Sigmoid colon (tissue), 7 donors: Measurements from ENCODE around the gene FN1. TPM values are rescaled to one million over a fixed set of nuclear protein-coding genes. Genes with fewer than 3 reads are reported as not detected.

ENCODE experiments used
- DNase-seq: peaks from one replicate; pipeline ENCODE4 v3.0.0-alpha.2; 2019
- H3K27ac ChIP-seq, 4 donors: fragments of 200-600 bp; sonication (generic); one replicate each; pipeline ENCODE4 v1.5.1; 2016 to 2019; ENCODE audit warnings: mild to moderate bottlenecking in 1 of 4
- H3K27me3 ChIP-seq, 3 donors: fragments of 200-600 bp; sonication (generic); one replicate each; pipeline ENCODE4 v1.5.1; 2019; ENCODE audit warnings: mild to moderate bottlenecking in 1 of 3
- H3K36me3 ChIP-seq, 4 donors: fragments of 200-600 bp; sonication (generic); one replicate each; pipeline ENCODE4 v1.5.1; 2016 to 2019
- H3K4me1 ChIP-seq, 4 donors: fragments of 200-600 bp; sonication (generic); one replicate each; pipeline ENCODE4 v1.5.1; 2017 to 2019
- H3K4me3 ChIP-seq, 4 donors: fragments of 200-600 bp; sonication (generic); one replicate each; pipeline ENCODE4 v1.5.1; 2017 to 2019; ENCODE audit warnings: mild to moderate bottlenecking in 2 of 4, moderate library complexity in 1 of 4
- H3K9me3 ChIP-seq, 4 donors: fragments of 200-600 bp in 3 of 4; sonication (generic) in 3 of 4; one replicate each; pipeline versions ENCODE4 v1.5.1 to v1.6.1; 2013 to 2019
- CTCF ChIP-seq, 4 experiments: fragments of 450-650 bp in 3 of 4; fragments of 200-600 bp in 1 of 4; IDR thresholded peaks; one replicate each; pipeline ENCODE4 v1.5.1; 2016 to 2019; ENCODE audit warnings: antibody characterized with exemption in 4 of 4, mild to moderate bottlenecking in 3 of 4, moderate library complexity in 2 of 4
- EP300 ChIP-seq, 4 donors: sonication (generic); formaldehyde crosslinking; IDR thresholded peaks; one replicate each; pipeline ENCODE4 v1.6.1; 2017; ENCODE audit warnings: antibody characterized with exemption in 4 of 4
- POLR2A ChIP-seq, 2 donors: fragments of 450-650 bp; IDR thresholded peaks; one replicate each; pipeline ENCODE4 v1.6.1; 2016; ENCODE audit warnings: antibody characterized with exemption in 2 of 2, mild to moderate bottlenecking in 2 of 2, moderate library complexity in 2 of 2
- POLR2AphosphoS5 ChIP-seq, 4 donors: sonication (generic); formaldehyde crosslinking; IDR thresholded peaks; one replicate each; pipeline ENCODE4 v1.6.1; 2017; ENCODE audit warnings: antibody characterized with exemption in 4 of 4
- WGBS, 2 donors: extraction: QIAGEN DNeasy Blood & Tissue Kit; methylation state at CpG; one replicate each; pipeline ENCODE4 v1.1.7; 2013; 5-methylcytosine and 5-hydroxymethylcytosine counted together
- intact Hi-C: fragments of 100-400 bp; cut with DNase I; formaldehyde crosslinking; loops from one replicate; pipeline ENCODE4 v1.15.1; 2023
- polyA plus RNA-seq, 3 donors: library from polyadenylated mRNA; stranded (reverse); fragments of 200-250 nt; gene quantifications; one replicate each; pipeline ENCODE4 v1.2.3, GENCODE V29; 2013
- total RNA-seq, 4 donors: library from RNA; depleted of rRNA; stranded (reverse); fragments of >200 nt; gene quantifications; one replicate each; pipeline ENCODE4 v1.1.0, GENCODE V29; 2016
- donor health status: healthy with polysubstance abuse.
- donor health status: Bipolar disorder and iron deficiency.
- donor health status: healthy.

The FN1 gene
- total and polyA plus RNA-seq, 7 donors, result 13.6 to 3,059 (median 671) TPM

GRCh38 chr2:215396595-215397313 is 39.1 kb downstream of the FN1 start:
- no peaks in the 10 kb centered on the region for H3K27me3 ChIP-seq
- no peak for TF ChIP-seq CTCF (IDR thresholded peaks at IDR 0.05)
- peak; percentile 66 to 78 (median 74) for TF ChIP-seq POLR2AphosphoS5 (IDR thresholded peaks at IDR 0.05)
- TF ChIP-seq POLR2A (IDR thresholded peaks at IDR 0.05), result no peak
- TF ChIP-seq EP300 (IDR thresholded peaks at IDR 0.05), result peak in 1 of 4 donors; percentile 43
- DNase-seq, result no peak
- peak overlapping the region; percentile 50 to 73 (median 68) for H3K27ac ChIP-seq
- 54 to 79% methylated on average over 2 of the region's 2 CpGs for WGBS, 2 donors
- peaks cover 0 to 41% (median 37%) of the 10 kb centered on the region in 4 donors for H3K4me1 ChIP-seq
- no peak overlapping the region for H3K4me3 ChIP-seq
- H3K9me3 ChIP-seq, result no peaks in the 10 kb centered on the region
- intact Hi-C loops, result loop anchor here (5.0 kb wide), 1 partner anchor 36 kb away; no protein-coding TSS in a partner anchor
- H3K36me3 ChIP-seq, result peaks cover 34 to 93% (median 60%) of the 10 kb centered on the region in 4 donors

GRCh38 chr2:215395687-215396460 is 40.0 kb downstream of the FN1 start:
- H3K27ac ChIP-seq, result peak overlapping the region; percentile 47 to 73 (median 56)

GRCh38 chr2:215394102-215394805 is 41.6 kb downstream of the FN1 start:
- no peak overlapping the region for H3K4me3 ChIP-seq
- H3K9me3 ChIP-seq, result no peaks in the 10 kb centered on the region
- H3K27me3 ChIP-seq, result no peaks in the 10 kb centered on the region
- TF ChIP-seq EP300 (IDR thresholded peaks at IDR 0.05) (no peak), POLR2AphosphoS5 (IDR thresholded peaks at IDR 0.05) (no peak), POLR2A (IDR thresholded peaks at IDR 0.05) (no peak), CTCF (IDR thresholded peaks at IDR 0.05) (no peak)
- peak overlapping the region in 3 of 4 donors; percentile 6 to 73 (median 47) for H3K27ac ChIP-seq
- peaks cover 0 to 33% (median 29%) of the 10 kb centered on the region in 4 donors for H3K4me1 ChIP-seq
- DNase-seq, result no peak
- H3K36me3 ChIP-seq, result peaks cover 39 to 100% (median 76%) of the 10 kb centered on the region in 4 donors
- intact Hi-C loops, result no loop called here
- 77 to 81% methylated on average over 7 of the region's 7 CpGs for WGBS, 2 donors

More at GRCh38 chr2:215395687-215396460, 40.0 kb downstream of the FN1 start:
- Histone ChIP-seq H3K27me3 (no peaks in the 10 kb centered on the region), H3K4me1 (peaks cover 0 to 41% (median 35%) of the 10 kb centered on the region in 4 donors), H3K36me3 (peaks cover 34 to 94% (median 65%) of the 10 kb centered on the region in 4 donors), H3K9me3 (no peaks in the 10 kb centered on the region), H3K4me3 (no peak overlapping the region)
- intact Hi-C loops, result loop anchor here (5.0 kb wide), 1 partner anchor 36 kb away; no protein-coding TSS in a partner anchor
- TF ChIP-seq EP300 (IDR thresholded peaks at IDR 0.05), result no peak
- TF ChIP-seq POLR2A (IDR thresholded peaks at IDR 0.05), result no peak
- no peak for TF ChIP-seq CTCF (IDR thresholded peaks at IDR 0.05)
- no peak for TF ChIP-seq POLR2AphosphoS5 (IDR thresholded peaks at IDR 0.05)
- no peak for DNase-seq
- WGBS, 2 donors, result 66 to 79% methylated on average over 5 of the region's 5 CpGs

- no peak for DNase-seq
- no peaks in the 10 kb centered on the region for H3K27me3 ChIP-seq
- 96 to 97% methylated on average over 12 of the region's 12 CpGs for WGBS, 2 donors
- intact Hi-C loops, result no loop called here
- TF ChIP-seq POLR2A (IDR thresholded peaks at IDR 0.05) (no peak), CTCF (IDR thresholded peaks at IDR 0.05) (no peak), EP300 (IDR thresholded peaks at IDR 0.05) (no peak), POLR2AphosphoS5 (IDR thresholded peaks at IDR 0.05) (peak in 1 of 4 donors; percentile 11)
- H3K9me3 ChIP-seq, result no peaks in the 10 kb centered on the region
- H3K36me3 ChIP-seq, result peaks cover 34 to 100% (median 75%) of the 10 kb centered on the region in 4 donors
- no peak overlapping the region for H3K4me3 ChIP-seq
- peak overlapping the region in 2 of 4 donors; percentile 3 to 16 for H3K27ac ChIP-seq
- H3K4me1 ChIP-seq, result peaks cover 0 to 20% (median 14%) of the 10 kb centered on the region in 4 donors
Measured at GRCh38 chr2:215392687-215393270, 43.1 kb downstream of the FN1 start.
